Kidney tubule cell (primary cell): Measurements from ENCODE around the gene PSMD4.

Experiments
- DNase-seq: peaks from one replicate; pipeline ENCODE4 v3.0.0-alpha.2; 2018; ENCODE audit warnings: low spot score

PSMD4 gene

GRCh38 chr1:151294742-151295462 lies 40.4 kb downstream of the PSMD4 start:
- no peak for DNase-seq

GRCh38 chr1:151309811-151310323 lies 55.3 kb downstream of the PSMD4 start:
- DNase-seq, result peak; percentile 56

- no peak for DNase-seq
Measured at GRCh38 chr1:151311011-151311410, 56.5 kb downstream of the PSMD4 start.

- DNase-seq, result peak; percentile 99
Measured at GRCh38 chr1:151311589-151312331, 57.2 kb downstream of the PSMD4 start.

GRCh38 chr1:151312411-151312810 lies 57.9 kb downstream of the PSMD4 start:
- peak; percentile 48 for DNase-seq

GRCh38 chr1:151312826-151313225 lies 58.3 kb downstream of the PSMD4 start:
- no peak for DNase-seq

- no peak for DNase-seq
Measured at GRCh38 chr1:151313501-151313900, 59.0 kb downstream of the PSMD4 start.

- peak; percentile 55 for DNase-seq
Measured at GRCh38 chr1:151314137-151314875, 59.8 kb downstream of the PSMD4 start.

- no peak for DNase-seq
Measured at GRCh38 chr1:151315565-151316235, 61.2 kb downstream of the PSMD4 start.
